A549 (cell line): ENCODE data around the gene ZGPAT.

ENCODE experiments used
- POLR2AphosphoS2 ChIP-seq: conservative IDR thresholded peaks from 2 replicates; pipeline ENCODE4 v1.6.1; 2012; ENCODE audit warnings: low read length, improper control_type of control experiment, inconsistent platforms
- USF2 ChIP-seq: fragments of 450-650 bp; IDR thresholded peaks from 2 replicates; pipeline ENCODE4 v1.6.1; 2014; ENCODE audit warnings: antibody characterized with exemption
- TF ChIP-seq, protein P1 (sequence below): fragments of >200 bp; sonication (Bioruptor Twin); formaldehyde crosslinking; IDR thresholded peaks from 3 replicates; pipeline ENCODE4 v1.5.1; 2016

- TF ChIP-seq USF2, result no peak
- no peak for TF ChIP-seq POLR2AphosphoS2
- TF ChIP-seq, protein P1, sequence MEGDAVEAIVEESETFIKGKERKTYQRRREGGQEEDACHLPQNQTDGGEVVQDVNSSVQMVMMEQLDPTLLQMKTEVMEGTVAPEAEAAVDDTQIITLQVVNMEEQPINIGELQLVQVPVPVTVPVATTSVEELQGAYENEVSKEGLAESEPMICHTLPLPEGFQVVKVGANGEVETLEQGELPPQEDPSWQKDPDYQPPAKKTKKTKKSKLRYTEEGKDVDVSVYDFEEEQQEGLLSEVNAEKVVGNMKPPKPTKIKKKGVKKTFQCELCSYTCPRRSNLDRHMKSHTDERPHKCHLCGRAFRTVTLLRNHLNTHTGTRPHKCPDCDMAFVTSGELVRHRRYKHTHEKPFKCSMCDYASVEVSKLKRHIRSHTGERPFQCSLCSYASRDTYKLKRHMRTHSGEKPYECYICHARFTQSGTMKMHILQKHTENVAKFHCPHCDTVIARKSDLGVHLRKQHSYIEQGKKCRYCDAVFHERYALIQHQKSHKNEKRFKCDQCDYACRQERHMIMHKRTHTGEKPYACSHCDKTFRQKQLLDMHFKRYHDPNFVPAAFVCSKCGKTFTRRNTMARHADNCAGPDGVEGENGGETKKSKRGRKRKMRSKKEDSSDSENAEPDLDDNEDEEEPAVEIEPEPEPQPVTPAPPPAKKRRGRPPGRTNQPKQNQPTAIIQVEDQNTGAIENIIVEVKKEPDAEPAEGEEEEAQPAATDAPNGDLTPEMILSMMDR, result no peak
Measured at GRCh38 chr20:63706027-63706695, 1.7 kb upstream of the ZGPAT start.
